Liver (tissue), 9 donors: ENCODE data around the gene FNTB. TPM values are rescaled to one million over a fixed set of nuclear protein-coding genes. Genes with fewer than 3 reads are reported as not detected.
A peak's percentile ranks its signal among the peaks of the same experiment; 100 is the strongest.

Experiments
- DNase-seq: peaks from one replicate; pipeline ENCODE4 v3.0.0-alpha.2; 2017; ENCODE audit warnings: low spot score
- H3K27ac ChIP-seq, 2 donors: one replicate each; pipeline ENCODE4 v1.7.0; 2013; ENCODE audit warnings: inconsistent platforms in 2 of 2, low read length in 2 of 2, control low read depth in 1 of 2, low read depth in 1 of 2, mild to moderate bottlenecking in 1 of 2
- H3K27me3 ChIP-seq, 4 donors: one replicate each; pipeline versions ENCODE4 v1.6.1 to v1.7.0; 2013; ENCODE audit warnings: low read length in 3 of 4, inconsistent platforms in 1 of 4, mild to moderate bottlenecking in 1 of 4, moderate library complexity in 1 of 4; ENCODE audit not compliant: control insufficient read depth in 4 of 4, insufficient read depth in 4 of 4
- H3K36me3 ChIP-seq, 4 donors: one replicate each; pipeline versions ENCODE4 v1.6.1 to v1.7.0; 2013; ENCODE audit warnings: low read length in 3 of 4, mild to moderate bottlenecking in 3 of 4, low read depth in 1 of 4, moderate library complexity in 1 of 4; ENCODE audit not compliant: control insufficient read depth in 4 of 4, insufficient read depth in 3 of 4
- H3K4me1 ChIP-seq, 4 donors: one replicate each; pipeline versions ENCODE4 v1.6.1 to v1.7.0; 2013; ENCODE audit warnings: low read length in 3 of 4, mild to moderate bottlenecking in 3 of 4, moderate library complexity in 1 of 4; ENCODE audit not compliant: control insufficient read depth in 4 of 4, insufficient read depth in 4 of 4
- H3K4me3 ChIP-seq, 3 donors: one replicate each; pipeline versions ENCODE4 v1.6.1 to v1.7.0; 2013; ENCODE audit warnings: low read length in 3 of 3, control low read depth in 1 of 3, low read depth in 1 of 3, mild to moderate bottlenecking in 1 of 3
- H3K9ac ChIP-seq, 2 donors: one replicate each; pipeline ENCODE4 v1.7.0; 2013; ENCODE audit warnings: low read length in 2 of 2, mild to moderate bottlenecking in 2 of 2, moderate library complexity in 2 of 2, control low read depth in 1 of 2, low read depth in 1 of 2
- H3K9me3 ChIP-seq, 4 donors: one replicate each; pipeline versions ENCODE4 v1.6.1 to v1.7.0; 2013; ENCODE audit warnings: low read length in 3 of 4; ENCODE audit not compliant: control insufficient read depth in 4 of 4
- ATF3 ChIP-seq: IDR thresholded peaks from 2 replicates; pipeline ENCODE4 v1.6.1; 2016; ENCODE audit warnings: antibody characterized with exemption
- CTCF ChIP-seq: fragments of 150-350 bp; IDR thresholded peaks from 2 replicates; pipeline ENCODE4 v1.5.1; 2017; ENCODE audit warnings: improper control_type of control experiment, low read depth, low read length; ENCODE audit not compliant: missing input control
- EGR1 ChIP-seq, 2 donors: IDR thresholded peaks; 2 replicates each; pipeline ENCODE4 v1.6.1; 2016 to 2018; ENCODE audit warnings: antibody characterized with exemption in 2 of 2, low read depth in 2 of 2
- FOXA1 ChIP-seq: IDR thresholded peaks from 2 replicates; pipeline ENCODE4 v1.6.1; 2016; ENCODE audit warnings: antibody characterized with exemption
- FOXA2 ChIP-seq: IDR thresholded peaks from 2 replicates; pipeline ENCODE4 v1.6.1; 2016; ENCODE audit warnings: antibody characterized with exemption
- GABPA ChIP-seq, 2 donors: IDR thresholded peaks in 1 of 2; conservative IDR thresholded peaks in 1 of 2; 2 replicates each; pipeline ENCODE4 v1.6.1; 2016; ENCODE audit warnings: antibody characterized with exemption in 2 of 2, mild to moderate bottlenecking in 1 of 2, moderate library complexity in 1 of 2
- HNF4A ChIP-seq, 2 donors: conservative IDR thresholded peaks; 2 replicates each; pipeline ENCODE4 v1.6.1; 2016; ENCODE audit warnings: antibody characterized with exemption in 2 of 2, mild to moderate bottlenecking in 2 of 2
- HNF4G ChIP-seq: IDR thresholded peaks from 2 replicates; pipeline ENCODE4 v1.6.1; 2016; ENCODE audit warnings: antibody characterized with exemption
- JUND ChIP-seq, 2 donors: IDR thresholded peaks; 2 replicates each; pipeline ENCODE4 v1.6.1; 2016; ENCODE audit warnings: antibody characterized with exemption in 2 of 2
- MAX ChIP-seq: IDR thresholded peaks from 2 replicates; pipeline ENCODE4 v1.6.1; 2016; ENCODE audit warnings: antibody characterized with exemption
- NR2F2 ChIP-seq: IDR thresholded peaks from 2 replicates; pipeline ENCODE4 v1.6.1; 2016; ENCODE audit warnings: antibody characterized with exemption
- RAD21 ChIP-seq, 2 donors: IDR thresholded peaks; 2 replicates each; pipeline ENCODE4 v1.6.1; 2016; ENCODE audit warnings: antibody characterized with exemption in 2 of 2, mild to moderate bottlenecking in 2 of 2
- REST ChIP-seq: IDR thresholded peaks from 2 replicates; pipeline ENCODE4 v1.6.1; 2016; ENCODE audit warnings: antibody characterized with exemption, mild to moderate bottlenecking
- RXRA ChIP-seq, 2 donors: IDR thresholded peaks; 2 replicates each; pipeline ENCODE4 v1.6.1; 2017 to 2018; ENCODE audit warnings: antibody characterized with exemption in 2 of 2, mild to moderate bottlenecking in 1 of 2
- SP1 ChIP-seq: IDR thresholded peaks from 2 replicates; pipeline ENCODE4 v1.6.1; 2018; ENCODE audit warnings: antibody characterized with exemption, mild to moderate bottlenecking
- TAF1 ChIP-seq: conservative IDR thresholded peaks from 2 replicates; pipeline ENCODE4 v1.6.1; 2016; ENCODE audit warnings: antibody characterized with exemption, mild to moderate bottlenecking
- YY1 ChIP-seq: IDR thresholded peaks from 2 replicates; pipeline ENCODE4 v1.6.1; 2016; ENCODE audit warnings: antibody characterized with exemption, mild to moderate bottlenecking
- ZBTB33 ChIP-seq: IDR thresholded peaks from 2 replicates; pipeline ENCODE4 v1.6.1; 2016; ENCODE audit warnings: antibody characterized with exemption
- WGBS: extraction: QIAGEN DNeasy Blood & Tissue Kit; methylation state at CpG from one replicate; pipeline ENCODE4 v1.1.7; 2013; 5-methylcytosine and 5-hydroxymethylcytosine counted together
- polyA plus RNA-seq, 2 donors: library from polyadenylated mRNA; stranded (reverse) in 1 of 2; unstranded in 1 of 2; fragments of 200-250 nt in 1 of 2; fragments of >200 nt in 1 of 2; fragmentation: Nextera tagmentation in 1 of 2; extraction: Ambion mirVana in 1 of 2; gene quantifications; one replicate each; pipeline versions ENCODE4 v1.2.1 to v1.2.3, GENCODE V29; 2013 to 2015
- total RNA-seq, 2 donors: library from RNA; depleted of rRNA; stranded (reverse); fragments of >200 nt; gene quantifications; one replicate each; pipeline ENCODE4 v1.2.3, GENCODE V29; 2014
- donor health status: healthy.
- donor health status: healthy.
- donor health status: healthy.
- donor health status: healthy.
- donor health status: healthy.

The FNTB gene
- total and polyA plus RNA-seq, 4 donors: 6.3 to 17.2 (median 9.0) TPM

GRCh38 chr14:64947710-64948611 is 38.7 kb upstream of the FNTB start:
- 61% methylated on average over 28 of the region's 28 CpGs for WGBS
- Histone ChIP-seq H3K9ac (no peak overlapping the region), H3K27ac (peak overlapping the region; percentile 62 to 78), H3K9me3 (no peaks in the 10 kb centered on the region), H3K4me3 (no peak overlapping the region), H3K36me3 (no peaks in the 10 kb centered on the region), H3K27me3 (no peaks in the 10 kb centered on the region), H3K4me1 (peaks cover 25 to 40% (median 30%) of the 10 kb centered on the region in 4 donors)
- DNase-seq: peak; percentile 49
- TF ChIP-seq CTCF: no peak
- TF ChIP-seq ATF3: no peak
- peak; percentile 97 to 98 for TF ChIP-seq HNF4A (conservative IDR thresholded peaks at IDR 0.05)
- TF ChIP-seq REST: peak; percentile 74
- no peak for TF ChIP-seq FOXA2
- TF ChIP-seq FOXA1: peak; percentile 58
- TF ChIP-seq HNF4G: peak; percentile 94
- TF ChIP-seq YY1: peak; percentile 84
- peak; percentile 91 for TF ChIP-seq TAF1
- peak; percentile 42 to 89 for TF ChIP-seq JUND (IDR thresholded peaks at IDR 0.05)
- peak; percentile 96 for TF ChIP-seq SP1
- peak in 1 of 2 donors; percentile 63 for TF ChIP-seq RAD21 (IDR thresholded peaks at IDR 0.05)
- peak; percentile 87 for TF ChIP-seq ZBTB33
- TF ChIP-seq EGR1 (IDR thresholded peaks at IDR 0.05; ENCODE audit: low read depth in 2 of 2): peak in 1 of 2 donors; percentile 40
- peak; percentile 94 to 96 for TF ChIP-seq RXRA (IDR thresholded peaks at IDR 0.05)
- TF ChIP-seq GABPA (IDR thresholded peaks at IDR 0.05 in 1 of 2, conservative IDR thresholded peaks at IDR 0.05 in 1 of 2): peak in 1 of 2 donors; percentile 50
- no peak for TF ChIP-seq MAX
- peak; percentile 62 for TF ChIP-seq NR2F2
